Measurements from ENCODE around the gene DFFA. TPM values are rescaled to one million over a fixed set of nuclear protein-coding genes. Genes with fewer than 3 reads are reported as not detected.
A peak's percentile ranks its signal among the peaks of the same experiment; 100 is the strongest.
"Not testable (repeated sequence)": the region's sequence is repeated elsewhere in the genome, so short reads cannot be mapped to it uniquely, and the experiment has no call there.

The DFFA gene
- total RNA-seq, 2 donors from 2014 or later = 19.2 to 38.0 TPM

- H3K9ac ChIP-seq (ENCODE audit: low read depth in 2 of 2, low read length in 2 of 2) = peak overlapping the region; percentile 80 to 96
- H3K27me3 ChIP-seq = no peaks in the 10 kb centered on the region
- H3K36me3 ChIP-seq = no peaks in the 10 kb centered on the region
- H3K27ac ChIP-seq = peak overlapping the region; percentile 73
- H3K9me3 ChIP-seq = no peaks in the 10 kb centered on the region
- DNase-seq = peak; percentile 51
- TF ChIP-seq, protein P1, sequence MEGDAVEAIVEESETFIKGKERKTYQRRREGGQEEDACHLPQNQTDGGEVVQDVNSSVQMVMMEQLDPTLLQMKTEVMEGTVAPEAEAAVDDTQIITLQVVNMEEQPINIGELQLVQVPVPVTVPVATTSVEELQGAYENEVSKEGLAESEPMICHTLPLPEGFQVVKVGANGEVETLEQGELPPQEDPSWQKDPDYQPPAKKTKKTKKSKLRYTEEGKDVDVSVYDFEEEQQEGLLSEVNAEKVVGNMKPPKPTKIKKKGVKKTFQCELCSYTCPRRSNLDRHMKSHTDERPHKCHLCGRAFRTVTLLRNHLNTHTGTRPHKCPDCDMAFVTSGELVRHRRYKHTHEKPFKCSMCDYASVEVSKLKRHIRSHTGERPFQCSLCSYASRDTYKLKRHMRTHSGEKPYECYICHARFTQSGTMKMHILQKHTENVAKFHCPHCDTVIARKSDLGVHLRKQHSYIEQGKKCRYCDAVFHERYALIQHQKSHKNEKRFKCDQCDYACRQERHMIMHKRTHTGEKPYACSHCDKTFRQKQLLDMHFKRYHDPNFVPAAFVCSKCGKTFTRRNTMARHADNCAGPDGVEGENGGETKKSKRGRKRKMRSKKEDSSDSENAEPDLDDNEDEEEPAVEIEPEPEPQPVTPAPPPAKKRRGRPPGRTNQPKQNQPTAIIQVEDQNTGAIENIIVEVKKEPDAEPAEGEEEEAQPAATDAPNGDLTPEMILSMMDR (IDR thresholded peaks at IDR 0.05) = no peak
- H3K4me3 ChIP-seq = peak overlapping the region; percentile 86
- peaks cover 12% of the 10 kb centered on the region for H3K4me1 ChIP-seq
- intact Hi-C loops (cut with DNase I) = loop anchor here (5.0 kb wide), 1 partner anchor 43 kb away; the partner anchor contains the start of gene CENPS
Observed at GRCh38 chr1:10475510-10475909, 3.2 kb upstream of the DFFA start.

GRCh38 chr1:10474613-10475507 lies 2.5 kb upstream of the DFFA start, which contains the start of gene PEX14:
TSS of gene PEX14 (plus strand) at chr1:10474950. CDS start at chr1:10474967, 17 bp downstream.
- intact Hi-C loops (cut with DNase I) = loop anchor here (5.0 kb wide), 1 partner anchor 43 kb away; the partner anchor contains the start of gene CENPS
- Histone ChIP-seq H3K4me1 (peaks cover 12% of the 10 kb centered on the region), H3K9ac (ENCODE audit: low read depth in 2 of 2, low read length in 2 of 2) (peak within 1 kb of the TSS; percentile 80 to 96), H3K27me3 (no peaks in the 10 kb centered on the region), H3K36me3 (no peaks in the 10 kb centered on the region), H3K27ac (peak within 1 kb of the TSS; percentile 73), H3K4me3 (peak within 1 kb of the TSS; percentile 86), H3K9me3 (no peaks in the 10 kb centered on the region)
- TF ChIP-seq, protein P1 (IDR thresholded peaks at IDR 0.05) = no peak
- DNase-seq = peak; percentile 91

DNA sequence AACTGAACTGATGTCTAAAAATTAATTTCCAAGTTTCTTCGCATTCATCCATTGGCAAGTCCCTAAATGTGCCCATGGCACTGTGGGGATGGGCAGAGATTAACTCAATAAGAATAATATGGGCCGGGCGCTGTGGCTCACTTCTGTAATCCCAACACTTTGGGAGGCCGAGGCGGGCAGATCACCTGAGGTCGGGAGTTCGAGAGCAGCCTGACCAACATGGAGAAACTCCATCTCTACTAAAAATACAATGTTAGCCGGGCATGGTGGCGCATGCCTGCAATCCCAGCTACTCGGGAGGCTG lies 1.9 kb upstream of the DFFA start:
- H3K9ac ChIP-seq (ENCODE audit: low read depth in 2 of 2, low read length in 2 of 2); H3K9me3 ChIP-seq; H3K27me3 ChIP-seq; H3K36me3 ChIP-seq; DNase-seq; intact Hi-C loops (cut with DNase I): not testable (repeated sequence)
- Histone ChIP-seq H3K27ac (peak overlapping the region; percentile 73), H3K4me1 (peaks cover 12% of the 10 kb centered on the region), H3K4me3 (peak overlapping the region; percentile 86)

- Histone ChIP-seq H3K4me3 (no peak overlapping the region), H3K9me3 (no peaks in the 10 kb centered on the region), H3K27me3 (no peaks in the 10 kb centered on the region), H3K27ac (no peak overlapping the region), H3K9ac (ENCODE audit: low read depth in 2 of 2, low read length in 2 of 2) (no peak overlapping the region), H3K36me3 (no peaks in the 10 kb centered on the region), H3K4me1 (peaks cover 12% of the 10 kb centered on the region)
- no peak for DNase-seq
- intact Hi-C loops (cut with DNase I) = no loop called here
- TF ChIP-seq, protein P1 (IDR thresholded peaks at IDR 0.05) = no peak
Observed at GRCh38 chr1:10473145-10473765, 926 bp upstream of the DFFA start.

DNA sequence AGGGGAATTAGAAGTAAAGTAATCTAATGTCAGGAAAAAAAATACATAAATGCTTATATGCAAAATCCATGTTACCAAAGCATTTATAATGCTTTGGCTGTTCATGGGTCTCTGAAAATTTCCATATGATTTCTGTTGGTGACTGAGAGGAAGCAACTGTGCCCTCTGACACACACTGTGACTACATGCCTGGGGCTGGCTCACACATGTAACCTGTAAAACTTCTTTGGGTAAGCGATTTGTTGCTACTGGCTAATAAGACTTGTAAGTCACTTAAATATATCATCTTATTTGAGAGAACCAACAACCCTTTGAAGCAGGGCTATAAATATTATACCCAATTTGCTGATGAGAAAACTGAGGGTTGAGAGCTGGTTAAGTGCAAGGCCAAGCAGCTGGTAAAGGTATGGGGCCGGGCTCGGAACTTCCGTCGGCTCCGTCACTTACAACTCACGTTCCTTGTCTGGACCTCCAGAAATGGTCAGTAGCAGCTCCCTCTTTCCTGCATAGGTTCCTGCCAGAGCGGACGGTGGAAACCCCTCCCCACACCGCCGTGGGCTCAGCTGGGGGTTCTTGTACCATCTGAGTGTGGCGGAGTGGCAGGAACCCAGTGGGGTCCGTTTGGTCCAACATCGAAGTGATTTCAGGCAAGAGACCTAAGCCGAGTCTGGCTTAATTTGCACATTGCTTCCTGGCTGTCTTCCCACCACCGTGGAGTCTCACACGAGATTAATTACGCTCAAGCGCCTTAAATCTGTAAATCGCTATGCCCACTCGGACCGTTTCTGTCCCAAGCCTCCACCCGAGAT lies 714 bp downstream of the DFFA start:
- H3K27me3 ChIP-seq = no peaks in the 10 kb centered on the region
- peak overlapping the region; percentile 66 to 83 for H3K9ac ChIP-seq (ENCODE audit: low read depth in 2 of 2, low read length in 2 of 2)
- H3K4me1 ChIP-seq = peaks cover 12% of the 10 kb centered on the region
- H3K4me3 ChIP-seq = peak overlapping the region; percentile 79
- intact Hi-C loops (cut with DNase I) = no loop called here
- peak overlapping the region; percentile 31 for H3K27ac ChIP-seq
- H3K9me3 ChIP-seq = no peaks in the 10 kb centered on the region
- TF ChIP-seq, protein P1 (IDR thresholded peaks at IDR 0.05) = no peak
- DNase-seq = no peak
- H3K36me3 ChIP-seq = no peaks in the 10 kb centered on the region
